ENCODE data around the gene DDX1. TPM values are rescaled to one million over a fixed set of nuclear protein-coding genes. Genes with fewer than 3 reads are reported as not detected.

The DDX1 gene
- total and polyA plus RNA-seq, 10 donors, result 32.6 to 62.0 (median 48.3) TPM

DNA sequence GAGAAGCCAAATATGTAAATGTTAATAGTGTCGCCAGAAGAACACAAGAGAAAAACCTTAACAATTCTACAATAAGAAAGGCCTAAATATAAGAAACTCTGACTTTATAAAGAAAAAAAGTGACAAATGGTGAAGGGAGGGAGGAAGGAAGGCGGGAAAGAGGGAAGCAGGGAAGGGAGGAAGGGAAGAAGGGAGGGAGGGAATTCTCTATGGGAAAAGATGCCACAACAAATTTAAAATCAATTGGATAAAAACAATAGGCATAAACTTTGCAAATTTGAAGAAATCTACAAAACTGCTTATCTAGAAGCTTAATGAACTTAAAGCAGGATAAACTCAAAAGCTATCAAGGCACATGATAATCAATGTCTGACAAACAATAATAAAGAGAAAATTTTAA is 47.4 kb upstream of the DDX1 start:
- TF ChIP-seq POLR2AphosphoS5 (IDR thresholded peaks at IDR 0.05), result no peak
- TF ChIP-seq CTCF (IDR thresholded peaks at IDR 0.05 in 8 of 11, conservative IDR thresholded peaks at IDR 0.05 in 3 of 11), result no peak
- no peak for TF ChIP-seq POLR2A (IDR thresholded peaks at IDR 0.05)
- Histone ChIP-seq H3K27ac (no peak overlapping the region), H3K27me3 (replicated peaks in 1 of 7) (no peaks in the 10 kb centered on the region), H3K36me3 (peaks cover 0 to 27% (median 5%) of the 10 kb centered on the region in 6 donors), H3K4me3 (no peak overlapping the region), H3K4me1 (peaks cover 0 to 10% (median 6%) of the 10 kb centered on the region in 6 donors), H3K9me3 (no peaks in the 10 kb centered on the region)
- intact Hi-C loops (cut with DNase I; ENCODE audit: low total_unique reads), result no loop called here
- no peak for DNase-seq
- 95 to 98% (median 96%) methylated on average over 2 of the region's 2 CpGs for WGBS, 5 donors

DNA sequence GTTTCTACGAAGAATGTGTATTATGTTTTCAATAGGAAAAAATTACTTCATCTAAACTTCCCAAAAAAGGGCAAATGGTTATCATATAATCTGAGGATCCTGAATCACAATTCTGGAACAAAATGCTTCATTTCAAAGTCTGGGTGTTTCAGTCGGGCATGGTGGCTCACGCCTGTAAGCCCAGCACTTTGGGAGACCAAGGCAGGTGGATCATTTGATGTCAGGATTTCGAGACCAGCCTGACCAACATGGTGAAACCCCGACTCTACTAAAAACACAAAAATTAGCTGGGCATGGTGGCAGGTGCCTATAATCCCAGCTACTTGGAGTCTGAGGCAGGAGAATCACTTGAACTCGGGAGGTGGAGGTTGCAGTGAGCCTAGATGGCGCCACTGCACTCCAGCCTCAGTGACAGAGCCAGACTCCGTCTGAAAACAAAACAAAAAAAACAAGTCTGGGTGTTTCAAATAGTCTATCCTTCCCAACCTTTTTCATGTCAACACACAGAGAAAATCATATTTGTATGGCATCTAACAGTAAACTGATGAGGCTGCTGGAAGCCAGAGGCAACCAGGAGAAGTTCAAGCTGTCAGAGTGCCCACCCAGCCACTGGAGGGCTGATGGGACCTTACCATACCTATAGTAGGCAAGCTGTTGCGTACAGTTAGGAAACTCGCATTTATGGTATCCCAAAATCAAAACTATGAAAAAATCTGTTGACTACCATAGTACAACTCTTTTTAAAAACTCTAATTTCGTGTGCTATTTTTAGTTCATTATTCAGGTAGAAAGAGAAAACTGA is 45.2 kb upstream of the DDX1 start:
- Histone ChIP-seq H3K27ac (no peak overlapping the region), H3K36me3 (peaks cover 0 to 47% (median 13%) of the 10 kb centered on the region in 6 donors), H3K27me3 (replicated peaks in 1 of 7) (no peaks in the 10 kb centered on the region), H3K4me3 (no peak overlapping the region), H3K4me1 (no peaks in the 10 kb centered on the region), H3K9me3 (no peaks in the 10 kb centered on the region)
- no peak for DNase-seq
- WGBS, 5 donors, result 90 to 95% (median 92%) methylated on average over 11 of the region's 11 CpGs
- no peak for TF ChIP-seq POLR2A (IDR thresholded peaks at IDR 0.05)
- peak in 1 of 11 experiments; percentile 9 for TF ChIP-seq CTCF (IDR thresholded peaks at IDR 0.05 in 8 of 11, conservative IDR thresholded peaks at IDR 0.05 in 3 of 11)
- intact Hi-C loops (cut with DNase I; ENCODE audit: low total_unique reads), result no loop called here

DNA sequence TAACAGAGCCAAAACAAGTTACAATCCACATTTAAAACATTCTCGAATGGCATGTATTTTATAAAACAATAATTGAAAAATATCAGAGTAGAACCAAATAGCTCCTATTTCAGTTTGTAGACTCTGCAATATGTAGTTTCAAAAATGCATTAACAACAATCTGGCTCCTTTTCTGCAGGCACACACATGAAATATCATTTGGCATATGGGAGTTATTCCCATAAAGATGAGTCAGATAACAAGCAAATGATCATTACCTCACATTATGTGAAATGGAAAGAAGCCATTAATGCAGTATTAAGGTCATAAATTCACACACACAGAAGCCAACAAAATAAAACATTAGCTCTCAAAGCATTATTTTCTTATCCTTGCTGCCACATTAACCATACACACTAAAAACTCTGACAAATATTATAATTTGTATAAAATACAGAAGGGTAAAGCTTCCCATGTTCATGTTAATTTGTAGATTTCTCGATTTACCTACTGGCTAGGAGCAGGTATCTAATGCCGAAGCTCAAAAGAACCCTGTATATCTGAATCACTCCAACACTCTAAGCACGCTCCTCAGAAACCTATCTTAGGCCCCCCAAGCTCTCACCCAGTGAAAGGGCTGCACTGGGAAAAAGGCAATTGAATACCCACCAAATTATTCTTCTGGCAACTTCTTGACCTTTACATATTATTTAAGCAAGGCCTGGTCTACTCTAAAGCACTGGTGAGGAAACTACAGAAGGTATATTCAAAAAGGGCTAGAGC is 44.4 kb upstream of the DDX1 start:
- no peak for DNase-seq
- intact Hi-C loops (cut with DNase I; ENCODE audit: low total_unique reads), result no loop called here
- WGBS, 5 donors, result 93 to 97% (median 96%) methylated on average over 4 of the region's 4 CpGs
- Histone ChIP-seq H3K27me3 (replicated peaks in 1 of 7) (no peaks in the 10 kb centered on the region), H3K4me3 (no peak overlapping the region), H3K9me3 (no peaks in the 10 kb centered on the region), H3K4me1 (no peaks in the 10 kb centered on the region), H3K27ac (no peak overlapping the region), H3K36me3 (peaks cover 0 to 55% (median 16%) of the 10 kb centered on the region in 6 donors)
- no peak for TF ChIP-seq POLR2AphosphoS5 (IDR thresholded peaks at IDR 0.05)
- no peak for TF ChIP-seq CTCF (IDR thresholded peaks at IDR 0.05 in 8 of 11, conservative IDR thresholded peaks at IDR 0.05 in 3 of 11)
- TF ChIP-seq POLR2A (IDR thresholded peaks at IDR 0.05), result no peak

GRCh38 chr2:15548974-15549373 is 42.7 kb upstream of the DDX1 start:
- Histone ChIP-seq H3K9me3 (no peaks in the 10 kb centered on the region), H3K4me1 (no peaks in the 10 kb centered on the region), H3K27ac (no peak overlapping the region), H3K4me3 (no peak overlapping the region), H3K27me3 (replicated peaks in 1 of 7) (no peaks in the 10 kb centered on the region), H3K36me3 (peaks cover 0 to 71% (median 18%) of the 10 kb centered on the region in 6 donors)
- TF ChIP-seq CTCF (IDR thresholded peaks at IDR 0.05 in 8 of 11, conservative IDR thresholded peaks at IDR 0.05 in 3 of 11), result no peak
- TF ChIP-seq POLR2A (IDR thresholded peaks at IDR 0.05), result no peak
- TF ChIP-seq POLR2AphosphoS5 (IDR thresholded peaks at IDR 0.05), result no peak
- intact Hi-C loops (cut with DNase I; ENCODE audit: low total_unique reads), result no loop called here
- 89 to 99% (median 96%) methylated on average over 2 of the region's 2 CpGs for WGBS, 5 donors
- no peak for DNase-seq

All from spleen (tissue), 11 donors.